ENCODE results near the gene PPP1R11. TPM values are rescaled to one million over a fixed set of nuclear protein-coding genes. Genes with fewer than 3 reads are reported as not detected.
"Not testable (repeated sequence)": the region's sequence is repeated elsewhere in the genome, so short reads cannot be mapped to it uniquely, and the experiment has no call there.

Gene PPP1R11
- total and polyA plus RNA-seq, 2 of the 13 experiments (the other 11 are each of a cell fraction or from before 2014, with no cell fraction given) = 32.1 to 58.9 TPM

DNA sequence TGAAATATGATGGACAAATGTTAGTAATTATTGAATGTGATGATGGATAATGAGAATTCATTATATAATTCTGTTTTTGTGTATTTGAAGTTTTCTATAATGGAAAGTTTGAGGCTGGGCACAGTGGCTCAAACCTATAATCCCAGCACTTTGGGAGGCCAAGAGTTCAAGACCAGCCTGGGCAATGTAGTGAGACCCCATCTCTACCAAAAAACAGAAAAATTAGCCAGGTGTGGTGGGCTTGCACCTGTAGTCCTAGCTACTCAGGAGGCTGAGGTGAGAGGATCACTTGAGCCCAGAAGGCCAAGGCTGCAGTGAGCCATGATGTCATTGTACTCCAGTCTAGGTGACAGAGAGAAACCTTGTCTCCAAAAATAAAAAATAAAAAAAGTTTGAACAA, 44.3 kb upstream of the PPP1R11 start:
- H3K27me3 ChIP-seq (ENCODE audit: control insufficient read depth in 1 of 2, insufficient read depth in 2 of 2, low read length in 2 of 2); FAIRE-seq; H3K9me3 ChIP-seq (ENCODE audit: low read length); H4K20me1 ChIP-seq (ENCODE audit: insufficient read depth, low read length); H3K4me3 ChIP-seq (replicated peaks in 1 of 3; ENCODE audit: insufficient read depth in 1 of 3, low read depth in 2 of 3, low read length in 3 of 3); DNase-seq (ENCODE audit: low spot score); H3K36me3 ChIP-seq (replicated peaks in 1 of 2; ENCODE audit: control insufficient read depth in 1 of 2, insufficient read depth in 2 of 2, low read length in 2 of 2); POLR2A ChIA-PET; H3K4me2 ChIP-seq (ENCODE audit: low read depth, low read length); BruUV-seq (replicated peaks); CTCF ChIA-PET (ENCODE audit: low intra/inter-chr PET ratio, low total read pairs); intact Hi-C loops (cut with micrococcal nuclease; ENCODE audit: unreplicated experiment); H2AFZ ChIP-seq (ENCODE audit: low read length); H3K4me1 ChIP-seq (ENCODE audit: insufficient read depth, low read length); in situ Hi-C loops (cut with HindIII; ENCODE audit: extremely low pct_ligation_motif_present, low pct_unique_long_range_greater_than_20kb); H3K9ac ChIP-seq (ENCODE audit: insufficient read depth, low read depth, low read length); H3K27ac ChIP-seq (ENCODE audit: extremely low read length, insufficient read depth, low read length); ATAC-seq; H3K79me2 ChIP-seq (ENCODE audit: insufficient read depth, low read length); TF ChIP-seq ATF7 (CRISPR knock-in tag; IDR thresholded peaks at IDR 0.05): not testable (repeated sequence)
- TF ChIP-seq ATF7 (IDR thresholded peaks at IDR 0.05) = peak; percentile 25; the same call in 1 of the 2 replicates

DNA sequence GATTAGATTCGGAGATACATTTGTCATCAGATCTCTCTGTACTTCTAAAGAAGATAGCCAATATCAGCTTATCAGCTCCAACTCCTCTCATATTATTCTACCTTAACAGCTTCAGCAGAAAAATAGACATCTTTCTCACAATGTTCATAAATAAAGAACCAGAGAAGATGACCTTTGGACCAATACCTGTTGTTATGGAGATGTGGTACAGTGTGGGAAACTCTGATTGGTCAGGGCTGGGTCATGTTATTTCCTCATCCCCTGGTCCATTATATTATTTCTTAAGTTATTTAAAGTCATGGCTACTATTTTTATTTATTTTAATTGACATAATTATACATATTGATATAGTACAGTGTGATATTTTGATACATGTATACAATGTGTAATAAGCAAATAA, 41.8 kb upstream of the PPP1R11 start:
- BruUV-seq (replicated peaks) = no TSS peak
- Histone ChIP-seq H3K4me2 (ENCODE audit: low read depth, low read length) (no peak overlapping the region), H4K20me1 (ENCODE audit: insufficient read depth, low read length) (no peaks in the 10 kb centered on the region), H3K9me3 (ENCODE audit: low read length) (no peaks in the 10 kb centered on the region), H3K36me3 (replicated peaks in 1 of 2; ENCODE audit: control insufficient read depth in 1 of 2, insufficient read depth in 2 of 2, low read length in 2 of 2) (no peaks in the 10 kb centered on the region; a peak in 2 of 5 replicates), H3K4me3 (replicated peaks in 1 of 3; ENCODE audit: insufficient read depth in 1 of 3, low read depth in 2 of 3, low read length in 3 of 3) (no peak overlapping the region), H3K9ac (ENCODE audit: insufficient read depth, low read depth, low read length) (no peak overlapping the region), H3K4me1 (ENCODE audit: insufficient read depth, low read length) (no peaks in the 10 kb centered on the region), H3K27me3 (ENCODE audit: control insufficient read depth in 1 of 2, insufficient read depth in 2 of 2, low read length in 2 of 2) (no peaks in the 10 kb centered on the region), H3K27ac (ENCODE audit: extremely low read length, insufficient read depth, low read length) (no peak overlapping the region), H3K79me2 (ENCODE audit: insufficient read depth, low read length) (no peaks in the 10 kb centered on the region), H2AFZ (ENCODE audit: low read length) (no peak overlapping the region)
- no peak for TF ChIP-seq YY1 (IDR thresholded peaks at IDR 0.05; ENCODE audit: insufficient read depth, insufficient replicate concordance, low read depth, low read length)
- 0 out of 2 replicates have a peak, but pooled peaks have one; percentile 8 for TF ChIP-seq RFX1 (IDR thresholded peaks at IDR 0.05)
- ChIA-PET POLR2A (no interaction called here), CTCF (ENCODE audit: low intra/inter-chr PET ratio, low total read pairs) (no interaction called here)
- intact Hi-C loops (cut with micrococcal nuclease; ENCODE audit: unreplicated experiment) = no loop called here
- no peak for ATAC-seq
- DNase-seq (ENCODE audit: low spot score) = no peak
- FAIRE-seq = no peak
- whole genome bisulfite sequencing (ENCODE audit: low lambda C conversion rate) = 94% methylated on average over 1 of the region's 1 CpG
- in situ Hi-C loops (cut with HindIII; ENCODE audit: extremely low pct_ligation_motif_present, low pct_unique_long_range_greater_than_20kb) = no loop called here
